ENCODE measurements around the gene CMIP. TPM values are rescaled to one million over a fixed set of nuclear protein-coding genes. Genes with fewer than 3 reads are reported as not detected.
"Not testable (repeated sequence)": the region's sequence is repeated elsewhere in the genome, so short reads cannot be mapped to it uniquely, and the experiment has no call there.

Gene CMIP
- polyA plus RNA-seq, 1 of the 3 experiments (the other 2 are of a cell fraction), result 5.4 TPM

- POLR2A ChIA-PET; H3K9me2 ChIP-seq; H3K4me3 ChIP-seq (ENCODE audit: low read depth in 2 of 2, low read length in 1 of 2); H2AFZ ChIP-seq (ENCODE audit: low read depth); H3K27ac ChIP-seq (ENCODE audit: low read depth in 2 of 2, low read length in 1 of 2); DNase-seq; H3K79me2 ChIP-seq (ENCODE audit: insufficient read depth); H4K20me1 ChIP-seq (ENCODE audit: insufficient read depth); H3K4me1 ChIP-seq (ENCODE audit: control insufficient read depth in 1 of 2, insufficient read depth in 2 of 2, low read depth in 1 of 2, low read length in 1 of 2); H3F3A ChIP-seq (replicated peaks; ENCODE audit: insufficient read depth); H3K4me2 ChIP-seq; H3K9me3 ChIP-seq; H3K36me3 ChIP-seq (replicated peaks in 1 of 2; ENCODE audit: control insufficient read depth in 1 of 2, insufficient read depth in 2 of 2, low read length in 1 of 2); H3K27me3 ChIP-seq (ENCODE audit: insufficient read depth); CTCF ChIA-PET; H3K9ac ChIP-seq: not testable (repeated sequence)
- WGBS (ENCODE audit: low lambda C conversion rate), result 76% methylated on average over 7 of the region's 7 CpGs
These were observed 22.5 kb upstream of the CMIP start for GRCh38 chr16:81422153-81422552.

DNA sequence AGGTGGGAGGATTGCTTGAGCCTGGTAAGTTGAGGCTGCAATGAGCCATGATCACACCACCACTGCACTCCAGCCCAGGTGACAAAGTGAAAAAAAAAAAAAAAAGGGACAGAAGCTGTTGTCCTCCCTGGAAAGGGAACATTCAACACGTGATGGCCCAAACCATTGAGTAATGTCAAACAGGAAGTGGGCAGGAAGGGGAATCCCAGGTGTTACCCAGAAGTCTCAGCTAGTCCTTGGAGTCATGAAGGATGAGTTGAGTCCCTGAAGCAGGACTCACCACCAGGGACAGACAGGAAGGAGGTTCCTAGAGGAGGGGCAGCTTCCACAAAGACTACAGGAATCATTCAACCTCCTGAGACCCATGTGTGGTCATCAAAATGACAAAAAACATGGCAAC lies 19.8 kb upstream of the CMIP start:
- CTCF ChIA-PET, result no interaction called here
- Histone ChIP-seq H4K20me1 (ENCODE audit: insufficient read depth) (no peaks in the 10 kb centered on the region), H3K4me2 (no peak overlapping the region), H3K4me3 (ENCODE audit: low read depth in 2 of 2, low read length in 1 of 2) (no peak overlapping the region), H3K9ac (no peak overlapping the region), H3K79me2 (ENCODE audit: insufficient read depth) (no peaks in the 10 kb centered on the region), H2AFZ (ENCODE audit: low read depth) (no peak overlapping the region), H3K9me3 (no peaks in the 10 kb centered on the region), H3K27me3 (ENCODE audit: insufficient read depth) (no peaks in the 10 kb centered on the region), H3K4me1 (ENCODE audit: control insufficient read depth in 1 of 2, insufficient read depth in 2 of 2, low read depth in 1 of 2, low read length in 1 of 2) (no peaks in the 10 kb centered on the region), H3K9me2 (no peaks in the 10 kb centered on the region), H3F3A (replicated peaks; ENCODE audit: insufficient read depth) (no peaks in the 10 kb centered on the region), H3K36me3 (replicated peaks in 1 of 2; ENCODE audit: control insufficient read depth in 1 of 2, insufficient read depth in 2 of 2, low read length in 1 of 2) (no peaks in the 10 kb centered on the region), H3K27ac (ENCODE audit: low read depth in 2 of 2, low read length in 1 of 2) (no peak overlapping the region)
- DNase-seq, result no peak
- TF ChIP-seq RFX5 (IDR thresholded peaks at IDR 0.05; ENCODE audit: low read length) (no peak), EZH2phosphoT487 (IDR thresholded peaks at IDR 0.05; ENCODE audit: borderline replicate concordance, low read depth) (no peak), POLR2AphosphoS5 (IDR thresholded peaks at IDR 0.05; ENCODE audit: low read depth, low read length) (no peak), USF2 (IDR thresholded peaks at IDR 0.05; ENCODE audit: borderline replicate concordance, low read depth, low read length) (no peak)
- TF ChIP-seq, protein P1, sequence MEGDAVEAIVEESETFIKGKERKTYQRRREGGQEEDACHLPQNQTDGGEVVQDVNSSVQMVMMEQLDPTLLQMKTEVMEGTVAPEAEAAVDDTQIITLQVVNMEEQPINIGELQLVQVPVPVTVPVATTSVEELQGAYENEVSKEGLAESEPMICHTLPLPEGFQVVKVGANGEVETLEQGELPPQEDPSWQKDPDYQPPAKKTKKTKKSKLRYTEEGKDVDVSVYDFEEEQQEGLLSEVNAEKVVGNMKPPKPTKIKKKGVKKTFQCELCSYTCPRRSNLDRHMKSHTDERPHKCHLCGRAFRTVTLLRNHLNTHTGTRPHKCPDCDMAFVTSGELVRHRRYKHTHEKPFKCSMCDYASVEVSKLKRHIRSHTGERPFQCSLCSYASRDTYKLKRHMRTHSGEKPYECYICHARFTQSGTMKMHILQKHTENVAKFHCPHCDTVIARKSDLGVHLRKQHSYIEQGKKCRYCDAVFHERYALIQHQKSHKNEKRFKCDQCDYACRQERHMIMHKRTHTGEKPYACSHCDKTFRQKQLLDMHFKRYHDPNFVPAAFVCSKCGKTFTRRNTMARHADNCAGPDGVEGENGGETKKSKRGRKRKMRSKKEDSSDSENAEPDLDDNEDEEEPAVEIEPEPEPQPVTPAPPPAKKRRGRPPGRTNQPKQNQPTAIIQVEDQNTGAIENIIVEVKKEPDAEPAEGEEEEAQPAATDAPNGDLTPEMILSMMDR (IDR thresholded peaks at IDR 0.05), result no peak
- 52% methylated on average over 1 of the region's 1 CpG for WGBS (ENCODE audit: low lambda C conversion rate)
- POLR2A ChIA-PET, result no interaction called here

GRCh38 chr16:81427219-81427618 lies 17.4 kb upstream of the CMIP start:
- H3K27me3 ChIP-seq (ENCODE audit: insufficient read depth), result no peaks in the 10 kb centered on the region
- WGBS (ENCODE audit: low lambda C conversion rate), result 79% methylated on average over 6 of the region's 6 CpGs
- ChIA-PET CTCF (interaction anchor here (0.9 to 1.2 kb wide), 2 partner anchors 23 kb away, joined by 3 to 6 read pairs; no protein-coding TSS in a partner anchor), POLR2A (no interaction called here)
- no peak overlapping the region for H3K27ac ChIP-seq (ENCODE audit: low read depth in 2 of 2, low read length in 1 of 2)
- no peak overlapping the region for H2AFZ ChIP-seq (ENCODE audit: low read depth)
- no peak overlapping the region for H3K4me2 ChIP-seq
- H3K9me3 ChIP-seq, result no peaks in the 10 kb centered on the region
- H3F3A ChIP-seq (replicated peaks; ENCODE audit: insufficient read depth), result peaks cover 2% of the 10 kb centered on the region
- H3K9me2 ChIP-seq, result no peaks in the 10 kb centered on the region
- H4K20me1 ChIP-seq (ENCODE audit: insufficient read depth), result no peaks in the 10 kb centered on the region
- no peak overlapping the region for H3K4me3 ChIP-seq (ENCODE audit: low read depth in 2 of 2, low read length in 1 of 2)
- H3K79me2 ChIP-seq (ENCODE audit: insufficient read depth), result no peaks in the 10 kb centered on the region
- no peaks in the 10 kb centered on the region for H3K36me3 ChIP-seq (replicated peaks in 1 of 2; ENCODE audit: control insufficient read depth in 1 of 2, insufficient read depth in 2 of 2, low read length in 1 of 2)
- H3K4me1 ChIP-seq (ENCODE audit: control insufficient read depth in 1 of 2, insufficient read depth in 2 of 2, low read depth in 1 of 2, low read length in 1 of 2), result no peaks in the 10 kb centered on the region; a peak in 1 of 4 replicates
- no peak for DNase-seq
- H3K9ac ChIP-seq, result no peak overlapping the region
- TF ChIP-seq CHD2 (IDR thresholded peaks at IDR 0.05; ENCODE audit: low read length, partially characterized antibody) (no peak), FOXJ3 (CRISPR knock-in tag; IDR thresholded peaks at IDR 0.05) (no peak), SMC3 (IDR thresholded peaks at IDR 0.05; ENCODE audit: low read depth, low read length) (no peak), NRF1 (IDR thresholded peaks at IDR 0.05; ENCODE audit: low read depth, low read length) (no peak), SIN3A (IDR thresholded peaks at IDR 0.05; ENCODE audit: borderline replicate concordance, low read depth, low read length) (no peak), POLR2AphosphoS5 (IDR thresholded peaks at IDR 0.05; ENCODE audit: low read depth, low read length) (no peak), RAD21 (IDR thresholded peaks at IDR 0.05; ENCODE audit: low read length) (no peak), RXRA (IDR thresholded peaks at IDR 0.05; ENCODE audit: borderline replicate concordance, low read depth) (no peak), TAF1 (IDR thresholded peaks at IDR 0.05; ENCODE audit: borderline replicate concordance, low read depth, low read length) (no peak), RCOR1 (IDR thresholded peaks at IDR 0.05; ENCODE audit: low read length) (no peak)
- TF ChIP-seq, protein P2, sequence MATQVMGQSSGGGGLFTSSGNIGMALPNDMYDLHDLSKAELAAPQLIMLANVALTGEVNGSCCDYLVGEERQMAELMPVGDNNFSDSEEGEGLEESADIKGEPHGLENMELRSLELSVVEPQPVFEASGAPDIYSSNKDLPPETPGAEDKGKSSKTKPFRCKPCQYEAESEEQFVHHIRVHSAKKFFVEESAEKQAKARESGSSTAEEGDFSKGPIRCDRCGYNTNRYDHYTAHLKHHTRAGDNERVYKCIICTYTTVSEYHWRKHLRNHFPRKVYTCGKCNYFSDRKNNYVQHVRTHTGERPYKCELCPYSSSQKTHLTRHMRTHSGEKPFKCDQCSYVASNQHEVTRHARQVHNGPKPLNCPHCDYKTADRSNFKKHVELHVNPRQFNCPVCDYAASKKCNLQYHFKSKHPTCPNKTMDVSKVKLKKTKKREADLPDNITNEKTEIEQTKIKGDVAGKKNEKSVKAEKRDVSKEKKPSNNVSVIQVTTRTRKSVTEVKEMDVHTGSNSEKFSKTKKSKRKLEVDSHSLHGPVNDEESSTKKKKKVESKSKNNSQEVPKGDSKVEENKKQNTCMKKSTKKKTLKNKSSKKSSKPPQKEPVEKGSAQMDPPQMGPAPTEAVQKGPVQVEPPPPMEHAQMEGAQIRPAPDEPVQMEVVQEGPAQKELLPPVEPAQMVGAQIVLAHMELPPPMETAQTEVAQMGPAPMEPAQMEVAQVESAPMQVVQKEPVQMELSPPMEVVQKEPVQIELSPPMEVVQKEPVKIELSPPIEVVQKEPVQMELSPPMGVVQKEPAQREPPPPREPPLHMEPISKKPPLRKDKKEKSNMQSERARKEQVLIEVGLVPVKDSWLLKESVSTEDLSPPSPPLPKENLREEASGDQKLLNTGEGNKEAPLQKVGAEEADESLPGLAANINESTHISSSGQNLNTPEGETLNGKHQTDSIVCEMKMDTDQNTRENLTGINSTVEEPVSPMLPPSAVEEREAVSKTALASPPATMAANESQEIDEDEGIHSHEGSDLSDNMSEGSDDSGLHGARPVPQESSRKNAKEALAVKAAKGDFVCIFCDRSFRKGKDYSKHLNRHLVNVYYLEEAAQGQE (IDR thresholded peaks at IDR 0.05; ENCODE audit: low read depth, low read length), result no peak

Data from SK-N-SH (cell line).